Measurements from ENCODE around the gene NIM1K. TPM values are rescaled to one million over a fixed set of nuclear protein-coding genes. Genes with fewer than 3 reads are reported as not detected.

Gene NIM1K
- total and polyA plus RNA-seq, 10 donors, result 0.13 to 1.1 (median 0.39) TPM; not detected in 1

- Histone ChIP-seq H3K4me3 (no peak overlapping the region), H3K9me3 (peaks cover 0 to 8% (median 0%) of the 10 kb centered on the region in 8 donors), H3K4me1 (no peaks in the 10 kb centered on the region), H3K27ac (no peak overlapping the region), H3K27me3 (replicated peaks in 1 of 7) (no peaks in the 10 kb centered on the region), H3K36me3 (no peaks in the 10 kb centered on the region)
- 69 to 100% (median 80%) methylated on average over 1 of the region's 1 CpG for WGBS, 5 donors
- intact Hi-C loops (cut with DNase I; ENCODE audit: low total_unique reads), result no loop called here
- no peak for TF ChIP-seq CTCF (IDR thresholded peaks at IDR 0.05 in 8 of 11, conservative IDR thresholded peaks at IDR 0.05 in 3 of 11)
- TF ChIP-seq POLR2A (IDR thresholded peaks at IDR 0.05), result no peak
- no peak for TF ChIP-seq POLR2AphosphoS5 (IDR thresholded peaks at IDR 0.05)
- DNase-seq, result no peak
Observed at GRCh38 chr5:43268188-43268820, 76.3 kb downstream of the NIM1K start.

- Histone ChIP-seq H3K4me1 (no peaks in the 10 kb centered on the region), H3K36me3 (no peaks in the 10 kb centered on the region), H3K27me3 (replicated peaks in 1 of 7) (no peaks in the 10 kb centered on the region), H3K4me3 (no peak overlapping the region), H3K27ac (no peak overlapping the region), H3K9me3 (peaks cover 0 to 8% (median 0%) of the 10 kb centered on the region in 8 donors)
- intact Hi-C loops (cut with DNase I; ENCODE audit: low total_unique reads), result no loop called here
- DNase-seq, result no peak
- 74 to 100% (median 93%) methylated on average over 1 of the region's 1 CpG for WGBS, 5 donors
- TF ChIP-seq CTCF (IDR thresholded peaks at IDR 0.05 in 8 of 11, conservative IDR thresholded peaks at IDR 0.05 in 3 of 11) (no peak), POLR2A (IDR thresholded peaks at IDR 0.05) (no peak), POLR2AphosphoS5 (IDR thresholded peaks at IDR 0.05) (no peak)
Observed at GRCh38 chr5:43270645-43271044, 78.6 kb downstream of the NIM1K start.

GRCh38 chr5:43273552-43273951 lies 81.5 kb downstream of the NIM1K start:
- Histone ChIP-seq H3K9me3 (peaks cover 0 to 8% (median 0%) of the 10 kb centered on the region in 8 donors), H3K4me3 (no peak overlapping the region), H3K27ac (no peak overlapping the region), H3K27me3 (replicated peaks in 1 of 7) (no peaks in the 10 kb centered on the region), H3K36me3 (no peaks in the 10 kb centered on the region), H3K4me1 (no peaks in the 10 kb centered on the region)
- no peak for TF ChIP-seq POLR2AphosphoS5 (IDR thresholded peaks at IDR 0.05)
- TF ChIP-seq CTCF (IDR thresholded peaks at IDR 0.05 in 8 of 11, conservative IDR thresholded peaks at IDR 0.05 in 3 of 11), result no peak
- no peak for TF ChIP-seq POLR2A (IDR thresholded peaks at IDR 0.05)
- DNase-seq, result no peak
- intact Hi-C loops (cut with DNase I; ENCODE audit: low total_unique reads), result no loop called here

GRCh38 chr5:43274435-43275114 lies 82.5 kb downstream of the NIM1K start:
- Histone ChIP-seq H3K27me3 (replicated peaks in 1 of 7) (no peaks in the 10 kb centered on the region), H3K4me1 (no peaks in the 10 kb centered on the region), H3K4me3 (no peak overlapping the region), H3K36me3 (no peaks in the 10 kb centered on the region), H3K27ac (no peak overlapping the region), H3K9me3 (peaks cover 0 to 4% (median 0%) of the 10 kb centered on the region in 8 donors)
- intact Hi-C loops (cut with DNase I; ENCODE audit: low total_unique reads), result no loop called here
- TF ChIP-seq POLR2A (IDR thresholded peaks at IDR 0.05), result no peak
- no peak for TF ChIP-seq POLR2AphosphoS5 (IDR thresholded peaks at IDR 0.05)
- TF ChIP-seq CTCF (IDR thresholded peaks at IDR 0.05 in 8 of 11, conservative IDR thresholded peaks at IDR 0.05 in 3 of 11), result no peak
- WGBS, 5 donors, result 50 to 58% (median 54%) methylated on average over 7 of the region's 7 CpGs
- DNase-seq, result no peak
